Measurements from ENCODE around the gene STK11.

GRCh38 chr19:1276628-1277022, 71.0 kb downstream of the STK11 start:
- TF ChIP-seq EP300 (IDR thresholded peaks at IDR 0.05), result no peak
- TF ChIP-seq POLR2AphosphoS5 (IDR thresholded peaks at IDR 0.05), result no peak

Measured in suprapubic skin (tissue), 4 donors.